H1 (cell line): ENCODE measurements around the gene ACTR1A. TPM values are rescaled to one million over a fixed set of nuclear protein-coding genes. Genes with fewer than 3 reads are reported as not detected.

ENCODE experiments used
- CTCF ChIA-PET: fragments of 300-600 bp; sonication (Branson Sonifier 250); formaldehyde crosslinking; loops from one replicate; lab custom pipeline; 2021; ENCODE audit not compliant: partially characterized antibody; lab: Charles Lee
- POLR2A ChIA-PET: fragments of 300-600 bp; sonication (Branson Sonifier 250); formaldehyde crosslinking; loops from one replicate; lab custom pipeline; 2021; ENCODE audit warnings: inconsistent platforms; ENCODE audit not compliant: partially characterized antibody; lab: Charles Lee
- DNase-seq, 2 experiments: peaks; one replicate each; pipeline versions ENCODE4 v3.0.0 to v3.0.0-alpha.2; 2010 to 2022; ENCODE audit warnings: low spot score in 2 of 2, low read depth in 1 of 2, mixed read lengths in 1 of 2
- FAIRE-seq: peaks from 2 replicates; lab custom pipeline; 2011; peaks lifted over from hg19 to GRCh38; lab: Jason Lieb, UNC
- H2AFZ ChIP-seq: 2 replicates; pipeline ENCODE4 v1.8.1; 2012; ENCODE audit warnings: low read length, inconsistent platforms
- H2AK5ac ChIP-seq: 2 replicates; pipeline ENCODE4 v1.6.1; 2013; ENCODE audit warnings: low read depth, low read length
- H2BK120ac ChIP-seq: replicated peaks from 2 replicates; pipeline ENCODE3; 2013; ENCODE audit warnings: low read depth, low read length, inconsistent platforms
- H2BK12ac ChIP-seq: 2 replicates; pipeline ENCODE4 v1.6.1; 2013; ENCODE audit warnings: low read depth, low read length
- H2BK15ac ChIP-seq: 2 replicates; pipeline ENCODE4 v1.6.1; 2013; ENCODE audit warnings: low read length
- H2BK20ac ChIP-seq: 2 replicates; pipeline ENCODE4 v1.6.1; 2013; ENCODE audit warnings: low read length
- H2BK5ac ChIP-seq: 2 replicates; pipeline ENCODE4 v1.6.1; 2013; ENCODE audit warnings: low read depth, low read length
- H3K14ac ChIP-seq: 2 replicates; pipeline ENCODE4 v1.6.1; 2013; ENCODE audit warnings: inconsistent platforms; ENCODE audit not compliant: insufficient read length
- H3K18ac ChIP-seq: 2 replicates; pipeline ENCODE4 v1.6.1; 2013; ENCODE audit warnings: low read length; ENCODE audit errors: extremely low read depth
- H3K23ac ChIP-seq: 2 replicates; pipeline ENCODE4 v1.6.1; 2013; ENCODE audit warnings: inconsistent platforms; ENCODE audit not compliant: insufficient read length
- H3K23me2 ChIP-seq: 2 replicates; pipeline ENCODE4 v1.6.1; 2013; ENCODE audit warnings: low read depth, low read length
- H3K27ac ChIP-seq: 2 replicates; pipeline ENCODE4 v1.6.1; 2011; ENCODE audit warnings: low read depth, low read length, inconsistent platforms
- H3K27me3 ChIP-seq, 4 experiments: replicated peaks in 1 of 4; 1 replicate in 1 of 4; 2 replicates in 3 of 4; pipeline versions ENCODE4 v1.6.1 to v1.8.1; 2011 to 2013; ENCODE audit warnings: low read length in 3 of 4, mild to moderate bottlenecking in 3 of 4, inconsistent platforms in 2 of 4, mixed read lengths in 2 of 4, moderate library complexity in 1 of 4; ENCODE audit not compliant: control insufficient read depth in 3 of 4, insufficient read depth in 3 of 4; ENCODE audit errors: extremely low read depth in 1 of 4
- H3K36me3 ChIP-seq, 4 experiments: 2 replicates each; pipeline versions ENCODE4 v1.6.1 to v1.8.1; 2011 to 2013; ENCODE audit warnings: mild to moderate bottlenecking in 4 of 4, low read length in 3 of 4, moderate library complexity in 2 of 4, control low read depth in 1 of 4, inconsistent platforms in 1 of 4; ENCODE audit not compliant: insufficient read depth in 4 of 4, control insufficient read depth in 2 of 4
- H3K4ac ChIP-seq: replicated peaks from 2 replicates; pipeline ENCODE3; 2013; ENCODE audit warnings: low read length, low read depth, mixed read lengths, inconsistent platforms; ENCODE audit not compliant: insufficient read length
- H3K4me1 ChIP-seq, 4 experiments: replicated peaks in 1 of 4; 1 replicate in 1 of 4; 2 replicates in 3 of 4; pipeline versions ENCODE4 v1.6.1 to v1.8.1; 2011 to 2013; ENCODE audit warnings: low read length in 3 of 4, inconsistent platforms in 2 of 4, mixed read lengths in 1 of 4; ENCODE audit not compliant: insufficient read depth in 4 of 4, control insufficient read depth in 3 of 4
- H3K4me2 ChIP-seq, 2 experiments: 2 replicates each; pipeline versions ENCODE4 v1.6.1 to v1.8.1; 2011 to 2013; ENCODE audit warnings: low read depth in 2 of 2, low read length in 2 of 2, control low read depth in 1 of 2, inconsistent platforms in 1 of 2, mild to moderate bottlenecking in 1 of 2; ENCODE audit not compliant: insufficient read depth in 1 of 2
- H3K4me3 ChIP-seq, 4 experiments: fragments of 200-600, 300-600 bp in 1 of 4; sonication (generic), shearing (Covaris generic), sonication (Bioruptor Twin) in 1 of 4; 2 replicates each; pipeline versions ENCODE4 v1.5.1 to v1.8.1; 2011 to 2016; ENCODE audit warnings: low read length in 4 of 4, low read depth in 3 of 4, control low read depth in 2 of 4, inconsistent platforms in 2 of 4, mild to moderate bottlenecking in 2 of 4, mixed read lengths in 1 of 4, moderate library complexity in 1 of 4; ENCODE audit not compliant: insufficient read depth in 2 of 4; ENCODE audit errors: extremely low read depth in 1 of 4
- H3K56ac ChIP-seq: replicated peaks from 2 replicates; pipeline ENCODE3; 2013; ENCODE audit warnings: low read depth, mild to moderate bottlenecking, mixed read lengths, low read length, inconsistent platforms; ENCODE audit not compliant: insufficient read length
- H3K79me1 ChIP-seq: 2 replicates; pipeline ENCODE4 v1.6.1; 2013; ENCODE audit warnings: low read depth, low read length, control low read depth
- H3K79me2 ChIP-seq, 2 experiments: 2 replicates each; pipeline versions ENCODE4 v1.6.1 to v1.8.1; 2012 to 2013; ENCODE audit warnings: low read length in 2 of 2, mild to moderate bottlenecking in 2 of 2, inconsistent platforms in 1 of 2; ENCODE audit not compliant: insufficient read depth in 2 of 2, control insufficient read depth in 1 of 2
- H3K9ac ChIP-seq, 4 experiments: replicated peaks in 1 of 4; 1 replicate in 1 of 4; 2 replicates in 3 of 4; pipeline versions ENCODE4 v1.6.1 to v1.8.1; 2011 to 2013; ENCODE audit warnings: low read depth in 3 of 4, low read length in 3 of 4, control low read depth in 2 of 4, mild to moderate bottlenecking in 2 of 4, moderate library complexity in 2 of 4, inconsistent platforms in 1 of 4; ENCODE audit errors: extremely low read depth in 1 of 4
- H3K9me3 ChIP-seq, 2 experiments: 2 replicates each; pipeline versions ENCODE4 v1.6.1 to v1.8.1; 2012 to 2013; ENCODE audit warnings: mild to moderate bottlenecking in 2 of 2, moderate library complexity in 2 of 2, control low read depth in 1 of 2, inconsistent platforms in 1 of 2, low read depth in 1 of 2, low read length in 1 of 2, mixed read lengths in 1 of 2; ENCODE audit not compliant: insufficient read depth in 2 of 2
- H4K20me1 ChIP-seq, 2 experiments: replicated peaks in 1 of 2; 2 replicates each; pipeline versions ENCODE3 to v1.8.1; 2011 to 2013; ENCODE audit warnings: inconsistent platforms in 2 of 2, low read length in 2 of 2, mild to moderate bottlenecking in 1 of 2; ENCODE audit not compliant: insufficient read depth in 2 of 2, control insufficient read depth in 1 of 2
- H4K5ac ChIP-seq: 2 replicates; pipeline ENCODE4 v1.6.1; 2013; ENCODE audit warnings: low read length, low read depth, mixed read lengths, inconsistent platforms; ENCODE audit not compliant: insufficient read length
- H4K8ac ChIP-seq: 2 replicates; pipeline ENCODE4 v1.8.0; 2013; ENCODE audit warnings: mild to moderate bottlenecking, moderate library complexity, low read length, inconsistent platforms; ENCODE audit not compliant: insufficient read depth; ENCODE audit errors: extremely low read depth
- H4K91ac ChIP-seq: replicated peaks from 2 replicates; pipeline ENCODE3; 2013; ENCODE audit warnings: low read length, mixed read lengths, inconsistent platforms; ENCODE audit not compliant: insufficient read length
- RFX5 ChIP-seq: IDR thresholded peaks from 2 replicates; pipeline ENCODE4 v1.6.1; 2011; ENCODE audit warnings: low read depth, low read length, improper control_type of control experiment, borderline replicate concordance
- TCF12 ChIP-seq: IDR thresholded peaks from 2 replicates; pipeline ENCODE4 v1.6.1; 2011; ENCODE audit warnings: low read depth, mild to moderate bottlenecking, low read length
- WGBS, 2 experiments: shearing (Covaris generic) in 1 of 2; methylation state at CpG; one replicate each; pipeline versions ENCODE4 v1.1.6 to v1.1.7; 2013 to 2015; ENCODE audit warnings: low lambda C conversion rate in 2 of 2, mixed read lengths in 2 of 2, inconsistent platforms in 1 of 2, low coverage in 1 of 2, missing lambda C conversion rate in 1 of 2; ENCODE audit not compliant: insufficient replicate concordance in 2 of 2, insufficient coverage in 1 of 2, insufficient read length in 1 of 2; ENCODE audit errors: extremely low coverage in 1 of 2, missing lambda C conversion rate in 1 of 2; 5-methylcytosine and 5-hydroxymethylcytosine counted together
- polyA plus RNA-seq, 7 experiments: library from polyadenylated mRNA; depleted of rRNA in 3 of 7; stranded (reverse) in 5 of 7; unstranded in 2 of 7; fragments of >200 nt in 5 of 7; fragments of 200-250 nt in 2 of 7; gene quantifications; 1 replicate in 5 of 7; 2 replicates in 1 of 7; 4 replicates in 1 of 7; pipeline versions ENCODE4 v1.2.1 to v1.2.3, GENCODE V29; 2011 to 2013; ENCODE audit warnings: missing spikeins in 2 of 7, mixed read lengths in 2 of 7
- total RNA-seq: library from RNA; stranded (reverse); fragmentation: NEBNext Ultra II Directional; extraction: Animal tissue kit (Norgen Biotek cat#: 25700); gene quantifications from 2 replicates; pipeline ENCODE4 v1.2.1, GENCODE V29; 2021

Gene ACTR1A
- total and polyA plus RNA-seq, 2 of the 8 experiments (the other 6 are each of a cell fraction or from before 2014, with no cell fraction given): 78.6 to 86.3 TPM

DNA sequence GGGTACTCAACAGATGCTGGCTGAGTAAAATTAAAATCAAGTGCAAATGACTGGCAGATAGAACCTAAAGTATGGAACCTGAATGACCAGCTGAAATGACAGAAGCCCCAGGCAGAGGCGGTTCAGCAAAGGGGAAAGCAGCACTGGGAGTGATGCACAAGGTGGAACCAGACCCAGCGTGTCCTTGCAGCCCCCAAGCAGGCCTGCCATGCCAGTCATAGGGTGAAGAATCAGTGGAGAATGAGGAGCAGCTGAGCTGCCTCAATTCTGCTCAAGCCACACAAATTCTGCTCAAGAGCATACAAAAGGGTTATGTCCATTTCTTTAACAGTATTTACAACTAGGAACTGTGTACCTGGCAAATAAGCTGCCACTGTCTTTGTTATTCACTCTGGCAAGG, 8.7 kb downstream of the ACTR1A start:
- DNase-seq (no peak), FAIRE-seq (no peak)
- H3K36me3 ChIP-seq: peaks cover under 1 to 9% (median 3%) of the 10 kb centered on the region in 4 experiments; a peak in 4 of 8 replicates
- no peak overlapping the region for H4K91ac ChIP-seq
- no peak overlapping the region for H2BK120ac ChIP-seq
- peaks cover 0 to 38% of the 10 kb centered on the region in 2 experiments; a peak in 3 of 4 replicates for H3K79me2 ChIP-seq
- no peak overlapping the region for H3K56ac ChIP-seq
- no peak overlapping the region for H2BK20ac ChIP-seq
- 87% methylated on average over 2 of the region's 2 CpGs; no CpG with 5 or more reads in 1 of the 2 experiments for WGBS, 2 experiments
- H2BK15ac ChIP-seq: no peak overlapping the region
- no peak overlapping the region for H4K8ac ChIP-seq
- peaks cover 2 to 11% of the 10 kb centered on the region in 2 experiments for H4K20me1 ChIP-seq
- H4K5ac ChIP-seq: no peak overlapping the region
- H3K79me1 ChIP-seq: peaks cover 12% of the 10 kb centered on the region
- ChIA-PET CTCF (interaction anchor here (1.0 to 1.9 kb wide), 3 partner anchors 22 to 103 kb away, joined by 3 to 5 read pairs (median 3); no protein-coding TSS in a partner anchor), POLR2A (no interaction called here)
- H2BK5ac ChIP-seq: no peak overlapping the region
- H3K27ac ChIP-seq: no peak overlapping the region
- H3K4me2 ChIP-seq: no peak overlapping the region
- H3K23me2 ChIP-seq: no peaks in the 10 kb centered on the region
- H3K18ac ChIP-seq: no peak overlapping the region
- H3K4me3 ChIP-seq: no peak overlapping the region
- H2AK5ac ChIP-seq: no peak overlapping the region
- H3K14ac ChIP-seq: no peak overlapping the region
- no peak overlapping the region for H3K9ac ChIP-seq
- H2AFZ ChIP-seq: no peak overlapping the region
- no peaks in the 10 kb centered on the region for H3K4me1 ChIP-seq
- H3K23ac ChIP-seq: no peak overlapping the region
- no peaks in the 10 kb centered on the region for H3K27me3 ChIP-seq
- H2BK12ac ChIP-seq: no peak overlapping the region
- TF ChIP-seq TCF12 (no peak), RFX5 (no peak)
- no peaks in the 10 kb centered on the region for H3K9me3 ChIP-seq
- no peak overlapping the region for H3K4ac ChIP-seq
